Vagina (tissue), 2 donors: ENCODE data around the gene VPS41.

Source experiments
- POLR2A ChIP-seq, 2 donors: fragments of 450-650 bp; IDR thresholded peaks; one replicate each; pipeline ENCODE4 v1.6.1; 2017; ENCODE audit warnings: antibody characterized with exemption in 2 of 2, mild to moderate bottlenecking in 2 of 2, moderate library complexity in 2 of 2
- TF ChIP-seq, protein P1 (sequence below), 3 experiments: fragments of 450-650 bp in 2 of 3; fragments of 200-600 bp in 1 of 3; sonication (generic) in 1 of 3; IDR thresholded peaks; one replicate each; pipeline ENCODE4 v1.5.1; 2017 to 2019; ENCODE audit warnings: antibody characterized with exemption in 3 of 3, mild to moderate bottlenecking in 2 of 3, moderate library complexity in 2 of 3

DNA sequence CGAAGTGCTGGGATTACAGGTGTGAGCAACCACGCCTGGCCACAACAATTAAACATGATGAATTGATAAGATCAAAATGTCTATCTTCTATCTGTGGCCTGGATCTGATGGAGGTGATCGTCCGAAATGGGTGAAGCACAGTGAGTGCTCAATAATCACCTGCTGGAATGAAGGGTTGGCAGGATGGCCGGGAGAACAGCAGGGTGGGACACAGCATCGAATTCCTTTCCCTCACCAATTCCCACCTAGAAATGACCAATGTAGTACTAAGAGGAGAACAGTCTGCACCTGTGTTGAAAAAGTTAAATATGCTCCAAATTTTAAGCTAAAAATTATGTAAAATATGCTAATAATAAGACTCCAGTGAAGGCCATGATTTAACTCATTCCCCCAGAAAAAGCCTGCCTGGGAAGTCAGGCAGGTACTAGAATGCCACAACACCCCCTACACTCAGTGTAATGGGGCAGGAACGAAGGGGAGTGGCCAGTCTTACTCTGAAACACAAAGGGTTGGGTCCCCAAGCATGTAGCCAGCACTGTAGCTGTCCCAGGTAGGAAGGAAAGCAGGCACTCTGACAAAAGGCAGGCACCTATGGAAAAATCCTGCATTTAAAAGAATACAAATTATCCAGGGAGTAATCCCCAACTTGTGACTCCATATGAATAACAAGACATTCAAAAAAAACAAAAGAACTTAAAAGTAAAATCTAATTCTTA lies 110.3 kb downstream of the VPS41 start:
- TF ChIP-seq, protein P1, sequence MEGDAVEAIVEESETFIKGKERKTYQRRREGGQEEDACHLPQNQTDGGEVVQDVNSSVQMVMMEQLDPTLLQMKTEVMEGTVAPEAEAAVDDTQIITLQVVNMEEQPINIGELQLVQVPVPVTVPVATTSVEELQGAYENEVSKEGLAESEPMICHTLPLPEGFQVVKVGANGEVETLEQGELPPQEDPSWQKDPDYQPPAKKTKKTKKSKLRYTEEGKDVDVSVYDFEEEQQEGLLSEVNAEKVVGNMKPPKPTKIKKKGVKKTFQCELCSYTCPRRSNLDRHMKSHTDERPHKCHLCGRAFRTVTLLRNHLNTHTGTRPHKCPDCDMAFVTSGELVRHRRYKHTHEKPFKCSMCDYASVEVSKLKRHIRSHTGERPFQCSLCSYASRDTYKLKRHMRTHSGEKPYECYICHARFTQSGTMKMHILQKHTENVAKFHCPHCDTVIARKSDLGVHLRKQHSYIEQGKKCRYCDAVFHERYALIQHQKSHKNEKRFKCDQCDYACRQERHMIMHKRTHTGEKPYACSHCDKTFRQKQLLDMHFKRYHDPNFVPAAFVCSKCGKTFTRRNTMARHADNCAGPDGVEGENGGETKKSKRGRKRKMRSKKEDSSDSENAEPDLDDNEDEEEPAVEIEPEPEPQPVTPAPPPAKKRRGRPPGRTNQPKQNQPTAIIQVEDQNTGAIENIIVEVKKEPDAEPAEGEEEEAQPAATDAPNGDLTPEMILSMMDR (IDR thresholded peaks at IDR 0.05), result no peak
- no peak for TF ChIP-seq POLR2A (IDR thresholded peaks at IDR 0.05)
